OCI-LY7 (cell line): ENCODE measurements around the gene MAP4K2. TPM values are rescaled to one million over a fixed set of nuclear protein-coding genes. Genes with fewer than 3 reads are reported as not detected.

Source experiments
- BruUV-seq: library from RNA; stranded (reverse); fragments of 400-500 nt; replicated peaks from 2 replicates; lab custom pipeline; 2021; lab: Mats Ljungman, UMichigan
- CTCF ChIA-PET: fragments of 300-600 bp; sonication (Branson Sonifier 250); formaldehyde crosslinking; loops from one replicate; lab custom pipeline; 2022; ENCODE audit warnings: antibody characterized with exemption; ENCODE audit not compliant: unreplicated experiment; lab: Charles Lee
- POLR2A ChIA-PET: fragments of 300-600 bp; sonication (Branson Sonifier 250); formaldehyde crosslinking; loops from one replicate; lab custom pipeline; 2022; ENCODE audit warnings: antibody characterized with exemption; lab: Charles Lee
- DNase-seq: peaks from one replicate; pipeline ENCODE4 v3.0.0-alpha.2; 2015; ENCODE audit warnings: low spot score
- H2AFZ ChIP-seq: fragments of 200-600 bp; sonication (generic), shearing (Covaris generic); 2 replicates; pipeline ENCODE4 v1.6.1; 2014; ENCODE audit warnings: mild to moderate bottlenecking, antibody characterized with exemption, low read length, moderate library complexity
- H3K27ac ChIP-seq: fragments of 200-600 bp; sonication (generic); 2 replicates; pipeline ENCODE4 v1.5.1; 2014; ENCODE audit warnings: mixed run types, low read depth, mild to moderate bottlenecking, moderate library complexity, low read length, inconsistent platforms; ENCODE audit not compliant: poor library complexity, severe bottlenecking
- H3K36me3 ChIP-seq: fragments of 200-600 bp; sonication (generic); 2 replicates; pipeline ENCODE4 v1.6.1; 2014; ENCODE audit warnings: mild to moderate bottlenecking, antibody characterized with exemption, low read length, moderate library complexity, mixed read lengths; ENCODE audit not compliant: insufficient read depth
- H3K4me1 ChIP-seq: fragments of 200-600 bp; sonication (generic); 2 replicates; pipeline ENCODE4 v1.5.1; 2014; ENCODE audit warnings: mild to moderate bottlenecking, low read length; ENCODE audit not compliant: insufficient read depth, poor library complexity, severe bottlenecking
- H3K4me2 ChIP-seq: fragments of 200-600 bp; sonication (generic); 2 replicates; pipeline ENCODE4 v1.6.1; 2014; ENCODE audit warnings: mild to moderate bottlenecking, low read length
- H3K4me3 ChIP-seq: fragments of 200-600 bp; sonication (generic); 2 replicates; pipeline ENCODE4 v1.5.1; 2014; ENCODE audit warnings: mild to moderate bottlenecking, low read depth, low read length; ENCODE audit not compliant: poor library complexity, severe bottlenecking
- H3K79me2 ChIP-seq: fragments of 200-600 bp; sonication (generic); 2 replicates; pipeline ENCODE4 v1.6.1; 2016; ENCODE audit warnings: low read depth, mild to moderate bottlenecking, low read length, moderate library complexity, mixed read lengths; ENCODE audit not compliant: insufficient read depth
- H3K9me2 ChIP-seq: fragments of 200-600 bp; sonication (generic); 2 replicates; pipeline ENCODE4 v1.6.1; 2016; ENCODE audit warnings: mild to moderate bottlenecking, low read length, mixed read lengths; ENCODE audit not compliant: insufficient read depth
- H3K9me3 ChIP-seq: fragments of 200-600 bp; sonication (generic); 2 replicates; pipeline ENCODE4 v1.6.1; 2014; ENCODE audit warnings: mild to moderate bottlenecking, mixed run types, low read length, mixed read lengths
- H4K20me1 ChIP-seq: fragments of 200-600 bp; sonication (generic); 2 replicates; pipeline ENCODE4 v1.6.1; 2014; ENCODE audit warnings: mild to moderate bottlenecking, antibody characterized with exemption, low read length, moderate library complexity, mixed read lengths; ENCODE audit not compliant: insufficient read depth
- CTCF ChIP-seq: fragments of 200-600 bp; sonication (generic); conservative IDR thresholded peaks from 2 replicates; pipeline ENCODE4 v1.5.1; 2014; ENCODE audit warnings: mild to moderate bottlenecking, antibody characterized with exemption, low read length, moderate library complexity, mixed read lengths
- EZH2phosphoT487 ChIP-seq: fragments of 200-600 bp; sonication (generic); IDR thresholded peaks from 2 replicates; pipeline ENCODE4 v1.6.1; 2018; ENCODE audit warnings: low read depth, borderline replicate concordance, mild to moderate bottlenecking, mixed run types, antibody characterized with exemption, low read length, moderate library complexity, mixed read lengths
- intact Hi-C: fragments of 100-400 bp; cut with micrococcal nuclease; formaldehyde crosslinking; loops from one replicate; pipeline ENCODE4 v1.10.0; 2022; ENCODE audit not compliant: unreplicated experiment
- total RNA-seq, 2 experiments: library from RNA; depleted of rRNA in 1 of 2; stranded (reverse); fragments of >200 nt in 1 of 2; shearing (Covaris generic) in 1 of 2; gene quantifications; 2 replicates each; pipeline ENCODE4 v1.2.3, GENCODE V29; 2014 to 2022

MAP4K2 gene
- total RNA-seq, 2 experiments from 2014 or later = 110 to 115 TPM

GRCh38 chr11:64741375-64742086, 61.5 kb downstream of the MAP4K2 start:
- BruUV-seq = no TSS peak
- intact Hi-C loops = loop anchor here (2.0 to 5.0 kb wide), 3 partner anchors 54 to 136 kb away; partner anchors contain the start of genes EHD1 and MAP4K2

GRCh38 chr11:64739871-64740270, 63.1 kb downstream of the MAP4K2 start:
- POLR2A ChIA-PET = no interaction called here
- DNase-seq = no peak
- Histone ChIP-seq H3K4me1 (peaks cover 18% of the 10 kb centered on the region), H3K79me2 (peaks cover 6% of the 10 kb centered on the region; the same call in 1 of the 2 replicates), H3K9me2 (no peaks in the 10 kb centered on the region), H4K20me1 (0 out of 2 replicates have a peak, but pooled peaks cover 7% of the 10 kb centered on the region), H3K9me3 (no peaks in the 10 kb centered on the region), H3K36me3 (peaks cover 67% of the 10 kb centered on the region), H2AFZ (no peak overlapping the region), H3K4me3 (no peak overlapping the region), H3K27ac (no peak overlapping the region), H3K4me2 (no peak overlapping the region)
- intact Hi-C loops = loop anchor here (5.0 kb wide), 2 partner anchors 53 to 137 kb away; partner anchors contain the start of gene EHD1
- CTCF ChIA-PET = no interaction called here
- no TSS peak for BruUV-seq
- TF ChIP-seq CTCF = no peak
- no peak for TF ChIP-seq EZH2phosphoT487

More at GRCh38 chr11:64741375-64742086, 61.5 kb downstream of the MAP4K2 start:
- ChIA-PET CTCF (no interaction called here), POLR2A (no interaction called here)
- Histone ChIP-seq H3K36me3 (peaks cover 51% of the 10 kb centered on the region), H3K27ac (no peak overlapping the region), H3K9me2 (no peaks in the 10 kb centered on the region), H2AFZ (no peak overlapping the region), H3K4me2 (peak overlapping the region; percentile 97), H3K4me1 (peaks cover 30% of the 10 kb centered on the region), H3K79me2 (peaks cover 6% of the 10 kb centered on the region; the same call in 1 of the 2 replicates), H3K9me3 (no peaks in the 10 kb centered on the region), H4K20me1 (0 out of 2 replicates have a peak, but pooled peaks cover 7% of the 10 kb centered on the region), H3K4me3 (peak overlapping the region; percentile 89)
- TF ChIP-seq EZH2phosphoT487 (no peak), CTCF (no peak)
- DNase-seq = no peak

GRCh38 chr11:64736654-64737053, 66.4 kb downstream of the MAP4K2 start:
- no peak for DNase-seq
- CTCF ChIA-PET = no interaction called here
- no TSS peak for BruUV-seq
- Histone ChIP-seq H4K20me1 (no peaks in the 10 kb centered on the region), H3K27ac (no peak overlapping the region), H3K9me3 (no peaks in the 10 kb centered on the region), H3K79me2 (no peaks in the 10 kb centered on the region), H3K4me2 (no peak overlapping the region), H2AFZ (no peak overlapping the region), H3K9me2 (no peaks in the 10 kb centered on the region), H3K4me3 (no peak overlapping the region), H3K4me1 (peaks cover 5% of the 10 kb centered on the region), H3K36me3 (peaks cover 91% of the 10 kb centered on the region)
- intact Hi-C loops = no loop called here
- TF ChIP-seq CTCF = no peak
- TF ChIP-seq EZH2phosphoT487 = no peak
- POLR2A ChIA-PET = no interaction called here
